ENCODE results near the gene BAHCC1.

DNA sequence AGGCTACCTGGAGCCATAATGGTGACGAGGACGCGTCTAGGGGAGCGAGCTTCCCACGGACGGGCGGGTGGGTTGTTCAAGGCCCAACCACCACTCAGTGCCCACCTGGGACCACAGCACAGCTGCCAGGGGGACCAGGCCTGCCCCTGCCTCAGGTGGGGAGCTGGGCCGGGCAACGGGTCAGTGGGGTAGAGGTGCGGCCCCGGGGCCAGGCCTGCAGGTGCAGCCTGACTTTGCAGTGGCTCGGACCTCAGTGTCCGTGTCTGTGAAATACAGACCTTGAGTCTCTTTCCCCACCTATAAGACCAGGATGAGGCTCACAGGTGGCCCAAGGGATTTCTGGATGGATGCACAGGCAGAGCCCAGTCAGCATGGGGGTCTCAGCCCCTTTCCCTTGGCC is 74.0 kb downstream of the BAHCC1 start:
- TF ChIP-seq, protein P1, sequence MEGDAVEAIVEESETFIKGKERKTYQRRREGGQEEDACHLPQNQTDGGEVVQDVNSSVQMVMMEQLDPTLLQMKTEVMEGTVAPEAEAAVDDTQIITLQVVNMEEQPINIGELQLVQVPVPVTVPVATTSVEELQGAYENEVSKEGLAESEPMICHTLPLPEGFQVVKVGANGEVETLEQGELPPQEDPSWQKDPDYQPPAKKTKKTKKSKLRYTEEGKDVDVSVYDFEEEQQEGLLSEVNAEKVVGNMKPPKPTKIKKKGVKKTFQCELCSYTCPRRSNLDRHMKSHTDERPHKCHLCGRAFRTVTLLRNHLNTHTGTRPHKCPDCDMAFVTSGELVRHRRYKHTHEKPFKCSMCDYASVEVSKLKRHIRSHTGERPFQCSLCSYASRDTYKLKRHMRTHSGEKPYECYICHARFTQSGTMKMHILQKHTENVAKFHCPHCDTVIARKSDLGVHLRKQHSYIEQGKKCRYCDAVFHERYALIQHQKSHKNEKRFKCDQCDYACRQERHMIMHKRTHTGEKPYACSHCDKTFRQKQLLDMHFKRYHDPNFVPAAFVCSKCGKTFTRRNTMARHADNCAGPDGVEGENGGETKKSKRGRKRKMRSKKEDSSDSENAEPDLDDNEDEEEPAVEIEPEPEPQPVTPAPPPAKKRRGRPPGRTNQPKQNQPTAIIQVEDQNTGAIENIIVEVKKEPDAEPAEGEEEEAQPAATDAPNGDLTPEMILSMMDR (IDR thresholded peaks at IDR 0.05) = no peak
- TF ChIP-seq EZH2 (IDR thresholded peaks at IDR 0.05) = no peak

Measured in neural progenitor cell (in vitro differentiated cells).